C4-2B (cell line): ENCODE results near the gene CTXND2.

Experiments used
- CTCF ChIP-seq: fragments of 450-650 bp; conservative IDR thresholded peaks from 2 replicates; pipeline ENCODE4 v1.5.1; 2017; ENCODE audit warnings: mild to moderate bottlenecking
- ZFX ChIP-seq: fragments of 450-650 bp; IDR thresholded peaks from 2 replicates; pipeline ENCODE4 v1.6.1; 2017

- TF ChIP-seq CTCF (no peak), ZFX (no peak)
These were observed 3.1 kb downstream of the CTXND2 start for GRCh38 chr1:150890033-150890416.
